NCI-H2081 (cell line): ENCODE measurements around the gene SEMA5A.

Experiments
- DNase-seq, 2 experiments: peaks; one replicate each; lab custom pipeline; 2025; lab: John Stamatoyannopoulos, UW

The SEMA5A gene

GRCh38 chr5:9332026-9332425, 213.8 kb downstream of the SEMA5A start:
- DNase-seq: no peak

GRCh38 chr5:9331372-9331771, 214.5 kb downstream of the SEMA5A start:
- no peak for DNase-seq

GRCh38 chr5:9329125-9329524, 216.8 kb downstream of the SEMA5A start:
- DNase-seq: no peak

- DNase-seq: no peak
Observed at GRCh38 chr5:9325549-9325948, 220.3 kb downstream of the SEMA5A start.

- no peak for DNase-seq
Observed at GRCh38 chr5:9324348-9325077, 221.4 kb downstream of the SEMA5A start.

GRCh38 chr5:9320652-9321051, 225.2 kb downstream of the SEMA5A start:
- no peak for DNase-seq

GRCh38 chr5:9318031-9318430, 227.8 kb downstream of the SEMA5A start:
- DNase-seq: peak in 1 of 2 experiments; percentile 44

- DNase-seq: no peak
Observed at GRCh38 chr5:9316733-9317132, 229.1 kb downstream of the SEMA5A start.

- no peak for DNase-seq
Observed at GRCh38 chr5:9316041-9316440, 229.8 kb downstream of the SEMA5A start.

- no peak for DNase-seq
Observed at GRCh38 chr5:9314558-9314957, 231.3 kb downstream of the SEMA5A start.

GRCh38 chr5:9313751-9314150, 232.1 kb downstream of the SEMA5A start:
- DNase-seq: no peak

- DNase-seq: no peak
Observed at GRCh38 chr5:9307150-9307549, 238.7 kb downstream of the SEMA5A start.

- DNase-seq: no peak
Observed at GRCh38 chr5:9302218-9302617, 243.7 kb downstream of the SEMA5A start.

- DNase-seq: no peak
Observed at GRCh38 chr5:9301200-9301599, 244.7 kb downstream of the SEMA5A start.

- DNase-seq: no peak
Observed at GRCh38 chr5:9297134-9297533, 248.7 kb downstream of the SEMA5A start.

GRCh38 chr5:9295466-9295801, 250.4 kb downstream of the SEMA5A start:
- DNase-seq: no peak

- no peak for DNase-seq
Observed at GRCh38 chr5:9294793-9295465, 250.9 kb downstream of the SEMA5A start.

- no peak for DNase-seq
Observed at GRCh38 chr5:9288234-9288633, 257.6 kb downstream of the SEMA5A start.

GRCh38 chr5:9284781-9285307, 261.0 kb downstream of the SEMA5A start:
- DNase-seq: no peak

- no peak for DNase-seq
Observed at GRCh38 chr5:9284272-9284671, 261.6 kb downstream of the SEMA5A start.

GRCh38 chr5:9283473-9283872, 262.4 kb downstream of the SEMA5A start:
- DNase-seq: no peak

- no peak for DNase-seq
Observed at GRCh38 chr5:9283021-9283420, 262.9 kb downstream of the SEMA5A start.

- DNase-seq: no peak
Observed at GRCh38 chr5:9282211-9282610, 263.7 kb downstream of the SEMA5A start.

- no peak for DNase-seq
Observed at GRCh38 chr5:9279774-9280173, 266.1 kb downstream of the SEMA5A start.
